ENCODE measurements around the gene ZNF837.
"Not testable (repeated sequence)": the region's sequence is repeated elsewhere in the genome, so short reads cannot be mapped to it uniquely, and the experiment has no call there.

ZNF837 gene

GRCh38 chr19:58351990-58352755, 28.7 kb downstream of the ZNF837 start:
- TF ChIP-seq TAF1 (IDR thresholded peaks at IDR 0.05; ENCODE audit: borderline replicate concordance, low read depth, low read length) (no peak), POLR2A (IDR thresholded peaks at IDR 0.05; ENCODE audit: low read depth, low read length) (no peak), POLR2AphosphoS5 (IDR thresholded peaks at IDR 0.05; ENCODE audit: low read depth, low read length) (no peak)
- FAIRE-seq (no peak), DNase-seq (ENCODE audit: insufficient read length) (no peak)

- FAIRE-seq = no peak
- TF ChIP-seq TAF1 (IDR thresholded peaks at IDR 0.05; ENCODE audit: borderline replicate concordance, low read depth, low read length) (no peak), POLR2A (IDR thresholded peaks at IDR 0.05; ENCODE audit: low read depth, low read length) (no peak), POLR2AphosphoS5 (IDR thresholded peaks at IDR 0.05; ENCODE audit: low read depth, low read length) (no peak)
- no peak for DNase-seq (ENCODE audit: insufficient read length)
Observed at GRCh38 chr19:58351558-58351878, 29.3 kb downstream of the ZNF837 start.

GRCh38 chr19:58350871-58351557, 29.8 kb downstream of the ZNF837 start:
- no peak for DNase-seq (ENCODE audit: insufficient read length)
- no peak for FAIRE-seq
- TF ChIP-seq POLR2AphosphoS5 (IDR thresholded peaks at IDR 0.05; ENCODE audit: low read depth, low read length) (no peak), TAF1 (IDR thresholded peaks at IDR 0.05; ENCODE audit: borderline replicate concordance, low read depth, low read length) (no peak), POLR2A (IDR thresholded peaks at IDR 0.05; ENCODE audit: low read depth, low read length) (no peak)

- FAIRE-seq = no peak
- TF ChIP-seq POLR2A (IDR thresholded peaks at IDR 0.05; ENCODE audit: low read depth, low read length) (no peak), POLR2AphosphoS5 (IDR thresholded peaks at IDR 0.05; ENCODE audit: low read depth, low read length) (no peak), TAF1 (IDR thresholded peaks at IDR 0.05; ENCODE audit: borderline replicate concordance, low read depth, low read length) (no peak)
- DNase-seq (ENCODE audit: insufficient read length) = no peak
Observed at GRCh38 chr19:58350001-58350861, 30.6 kb downstream of the ZNF837 start.

- TF ChIP-seq POLR2A (IDR thresholded peaks at IDR 0.05; ENCODE audit: low read depth, low read length) (no peak), TAF1 (IDR thresholded peaks at IDR 0.05; ENCODE audit: borderline replicate concordance, low read depth, low read length) (no peak), POLR2AphosphoS5 (IDR thresholded peaks at IDR 0.05; ENCODE audit: low read depth, low read length) (no peak)
Observed at GRCh38 chr19:58349590-58349989, 31.2 kb downstream of the ZNF837 start.

GRCh38 chr19:58348080-58348479, 32.8 kb downstream of the ZNF837 start:
- not testable (repeated sequence) for FAIRE-seq; DNase-seq (ENCODE audit: insufficient read length)

More at GRCh38 chr19:58349590-58349989, 31.2 kb downstream of the ZNF837 start:
- FAIRE-seq = no peak
- no peak for DNase-seq (ENCODE audit: insufficient read length)

GRCh38 chr19:58346961-58347929, 33.6 kb downstream of the ZNF837 start:
- TF ChIP-seq TAF1 (IDR thresholded peaks at IDR 0.05; ENCODE audit: borderline replicate concordance, low read depth, low read length) (no peak), POLR2A (IDR thresholded peaks at IDR 0.05; ENCODE audit: low read depth, low read length) (peak; percentile 71), POLR2AphosphoS5 (IDR thresholded peaks at IDR 0.05; ENCODE audit: low read depth, low read length) (no peak)
- FAIRE-seq (peak; percentile 96), DNase-seq (ENCODE audit: insufficient read length) (peak; percentile 92)

- DNase-seq (ENCODE audit: insufficient read length) (no peak), FAIRE-seq (no peak)
- TF ChIP-seq POLR2A (IDR thresholded peaks at IDR 0.05; ENCODE audit: low read depth, low read length) (no peak), TAF1 (IDR thresholded peaks at IDR 0.05; ENCODE audit: borderline replicate concordance, low read depth, low read length) (no peak), POLR2AphosphoS5 (IDR thresholded peaks at IDR 0.05; ENCODE audit: low read depth, low read length) (no peak)
Observed at GRCh38 chr19:58345558-58345957, 35.3 kb downstream of the ZNF837 start.

GRCh38 chr19:58338825-58339558, 41.8 kb downstream of the ZNF837 start:
- TF ChIP-seq TAF1 (IDR thresholded peaks at IDR 0.05; ENCODE audit: borderline replicate concordance, low read depth, low read length) (no peak), POLR2AphosphoS5 (IDR thresholded peaks at IDR 0.05; ENCODE audit: low read depth, low read length) (no peak), POLR2A (IDR thresholded peaks at IDR 0.05; ENCODE audit: low read depth, low read length) (no peak)
- FAIRE-seq = no peak
- no peak for DNase-seq (ENCODE audit: insufficient read length)

- DNase-seq (ENCODE audit: insufficient read length) = no peak
- TF ChIP-seq POLR2A (IDR thresholded peaks at IDR 0.05; ENCODE audit: low read depth, low read length) (no peak), TAF1 (IDR thresholded peaks at IDR 0.05; ENCODE audit: borderline replicate concordance, low read depth, low read length) (no peak), POLR2AphosphoS5 (IDR thresholded peaks at IDR 0.05; ENCODE audit: low read depth, low read length) (no peak)
- FAIRE-seq = no peak
Observed at GRCh38 chr19:58338336-58338735, 42.5 kb downstream of the ZNF837 start.

Data from GM12892 (cell line).